ENCODE measurements around the gene GSDME. TPM values are rescaled to one million over a fixed set of nuclear protein-coding genes. Genes with fewer than 3 reads are reported as not detected.

The GSDME gene
- polyA plus RNA-seq, 3 donors, result 13.0 to 17.1 (median 13.6) TPM

Other genes with a start within 250 kb of the GSDME start
- gene PALS2, start 184.0 kb downstream of the GSDME start, polyA plus RNA-seq (ENCODE audit: insufficient read length in 3 of 3), result 10 to 100 TPM in 2 of 3 donors, 1 to 10 TPM in 1; 9.9 to 11.4 (median 11.4) TPM
- gene OSBPL3, start 222.7 kb upstream of the GSDME start, polyA plus RNA-seq (ENCODE audit: insufficient read length in 3 of 3), result 10 to 100 TPM; 14.3 to 30.2 (median 19.8) TPM

All from renal cortex interstitium (tissue), 3 donors.